ENCODE data around the gene SUMO3. TPM values are rescaled to one million over a fixed set of nuclear protein-coding genes. Genes with fewer than 3 reads are reported as not detected.
A peak's percentile ranks its signal among the peaks of the same experiment; 100 is the strongest.

The SUMO3 gene
- total RNA-seq, 2 experiments from 2014 or later: 60.3 to 85.5 TPM

- Histone ChIP-seq H3K4me2 (ENCODE audit: low read length) (peak overlapping the region; percentile 73), H3K36me3 (ENCODE audit: insufficient read depth, low read length) (peaks cover 79% of the 10 kb centered on the region), H3K9me2 (ENCODE audit: insufficient read depth, low read length) (no peaks in the 10 kb centered on the region), H3K27ac (ENCODE audit: low read depth, low read length, poor library complexity, severe bottlenecking) (peak overlapping the region; percentile 64), H3K79me2 (ENCODE audit: insufficient read depth, low read depth, low read length) (peaks cover 63% of the 10 kb centered on the region), H3K4me3 (ENCODE audit: low read depth, low read length, poor library complexity, severe bottlenecking) (peak overlapping the region; percentile 81), H2AFZ (ENCODE audit: low read length) (peak overlapping the region; percentile 55; the same call in 1 of the 2 replicates), H4K20me1 (ENCODE audit: insufficient read depth, low read length) (peaks cover 13% of the 10 kb centered on the region), H3K9me3 (ENCODE audit: low read length) (no peaks in the 10 kb centered on the region), H3K4me1 (ENCODE audit: insufficient read depth, low read length, poor library complexity, severe bottlenecking) (peaks cover 33% of the 10 kb centered on the region)
- POLR2A ChIA-PET: interaction anchor here (1.6 kb wide), 1 partner anchor 327 kb away, joined by 4 read pairs; no protein-coding TSS in a partner anchor
- intact Hi-C loops (cut with micrococcal nuclease; ENCODE audit: unreplicated experiment): loop anchor here (1.0 to 2.0 kb wide), 2 partner anchors 72 to 131 kb away; partner anchors contain the start of gene PTTG1IP
- CTCF ChIA-PET (ENCODE audit: unreplicated experiment): interaction anchor here (0.5 kb wide), 1 partner anchor 126 kb away, joined by 3 read pairs; no protein-coding TSS in a partner anchor
- no TSS peak for BruUV-seq (replicated peaks)
- peak; percentile 68 for DNase-seq (ENCODE audit: low spot score)
- TF ChIP-seq EZH2phosphoT487 (IDR thresholded peaks at IDR 0.05; ENCODE audit: borderline replicate concordance, low read depth, low read length): no peak
- peak; percentile 76 for TF ChIP-seq CTCF (conservative IDR thresholded peaks at IDR 0.05; ENCODE audit: low read length)
Observed at GRCh38 chr21:44800971-44801467, 16.8 kb downstream of the SUMO3 start.

GRCh38 chr21:44800103-44800502, 17.8 kb downstream of the SUMO3 start:
- peaks cover 72% of the 10 kb centered on the region for H3K79me2 ChIP-seq (ENCODE audit: insufficient read depth, low read depth, low read length)
- H3K4me1 ChIP-seq (ENCODE audit: insufficient read depth, low read length, poor library complexity, severe bottlenecking): peaks cover 33% of the 10 kb centered on the region
- intact Hi-C loops (cut with micrococcal nuclease; ENCODE audit: unreplicated experiment): loop anchor here (2.0 kb wide), 1 partner anchor 73 kb away; the partner anchor contains the start of gene PTTG1IP
- no peak overlapping the region for H2AFZ ChIP-seq (ENCODE audit: low read length)
- peak overlapping the region; percentile 64 for H3K27ac ChIP-seq (ENCODE audit: low read depth, low read length, poor library complexity, severe bottlenecking)
- peak; percentile 68 for DNase-seq (ENCODE audit: low spot score)
- peaks cover 79% of the 10 kb centered on the region for H3K36me3 ChIP-seq (ENCODE audit: insufficient read depth, low read length)
- H4K20me1 ChIP-seq (ENCODE audit: insufficient read depth, low read length): peaks cover 13% of the 10 kb centered on the region
- ChIA-PET POLR2A (interaction anchor here (0.8 to 0.9 kb wide), 2 partner anchors 73 to 136 kb away, joined by 3 to 4 read pairs; no protein-coding TSS in a partner anchor), CTCF (ENCODE audit: unreplicated experiment) (no interaction called here)
- BruUV-seq (replicated peaks): no TSS peak
- H3K4me3 ChIP-seq (ENCODE audit: low read depth, low read length, poor library complexity, severe bottlenecking): peak overlapping the region; percentile 81
- H3K9me3 ChIP-seq (ENCODE audit: low read length): no peaks in the 10 kb centered on the region
- TF ChIP-seq CTCF (conservative IDR thresholded peaks at IDR 0.05; ENCODE audit: low read length): peak; percentile 91
- TF ChIP-seq EZH2phosphoT487 (IDR thresholded peaks at IDR 0.05; ENCODE audit: borderline replicate concordance, low read depth, low read length): no peak
- H3K4me2 ChIP-seq (ENCODE audit: low read length): peak overlapping the region; percentile 73
- no peaks in the 10 kb centered on the region for H3K9me2 ChIP-seq (ENCODE audit: insufficient read depth, low read length)

- ChIA-PET POLR2A (interaction anchor here (0.8 to 0.9 kb wide), 2 partner anchors 73 to 136 kb away, joined by 3 to 4 read pairs; no protein-coding TSS in a partner anchor), CTCF (ENCODE audit: unreplicated experiment) (no interaction called here)
- intact Hi-C loops (cut with micrococcal nuclease; ENCODE audit: unreplicated experiment): loop anchor here (2.0 to 10.0 kb wide), 2 partner anchors 73 to 325 kb away; partner anchors contain the start of gene PTTG1IP
- H3K4me1 ChIP-seq (ENCODE audit: insufficient read depth, low read length, poor library complexity, severe bottlenecking): peaks cover 33% of the 10 kb centered on the region
- DNase-seq (ENCODE audit: low spot score): no peak
- no peak overlapping the region for H2AFZ ChIP-seq (ENCODE audit: low read length)
- peak overlapping the region; percentile 73 for H3K4me2 ChIP-seq (ENCODE audit: low read length)
- peaks cover 77% of the 10 kb centered on the region for H3K79me2 ChIP-seq (ENCODE audit: insufficient read depth, low read depth, low read length)
- H3K27ac ChIP-seq (ENCODE audit: low read depth, low read length, poor library complexity, severe bottlenecking): no peak overlapping the region
- no peak for TF ChIP-seq EZH2phosphoT487 (IDR thresholded peaks at IDR 0.05; ENCODE audit: borderline replicate concordance, low read depth, low read length)
- H3K4me3 ChIP-seq (ENCODE audit: low read depth, low read length, poor library complexity, severe bottlenecking): peak overlapping the region; percentile 81
- H3K9me2 ChIP-seq (ENCODE audit: insufficient read depth, low read length): no peaks in the 10 kb centered on the region
- BruUV-seq (replicated peaks): no TSS peak
- H4K20me1 ChIP-seq (ENCODE audit: insufficient read depth, low read length): peaks cover 13% of the 10 kb centered on the region
- H3K9me3 ChIP-seq (ENCODE audit: low read length): no peaks in the 10 kb centered on the region
- H3K36me3 ChIP-seq (ENCODE audit: insufficient read depth, low read length): peaks cover 78% of the 10 kb centered on the region
Observed at GRCh38 chr21:44799646-44800045, 18.2 kb downstream of the SUMO3 start.
